Astrocyte (in vitro differentiated cells and primary cell): ENCODE results near the gene MKNK2. TPM values are rescaled to one million over a fixed set of nuclear protein-coding genes. Genes with fewer than 3 reads are reported as not detected.

ENCODE experiments used
- DNase-seq: peaks from one replicate; pipeline ENCODE4 v3.0.0-alpha.2; 2010; ENCODE audit warnings: low read depth
- FAIRE-seq: peaks from 2 replicates; lab custom pipeline; 2011; peaks lifted over from hg19 to GRCh38; lab: Jason Lieb, UNC
- H2AFZ ChIP-seq: 2 replicates; pipeline ENCODE4 v1.6.0; 2012; ENCODE audit warnings: low read depth, low read length, inconsistent platforms
- H3K27ac ChIP-seq: 2 replicates; pipeline ENCODE4 v1.5.1; 2011; ENCODE audit warnings: low read depth, low read length, inconsistent platforms
- H3K27me3 ChIP-seq: 2 replicates; pipeline ENCODE4 v1.6.0; 2011; ENCODE audit warnings: low read length, inconsistent platforms; ENCODE audit not compliant: insufficient read depth
- H3K36me3 ChIP-seq: 2 replicates; pipeline ENCODE4 v1.5.1; 2011; ENCODE audit warnings: low read length, inconsistent platforms; ENCODE audit not compliant: insufficient read depth
- H3K4me1 ChIP-seq: 2 replicates; pipeline ENCODE4 v1.5.1; 2011; ENCODE audit warnings: low read length, inconsistent platforms; ENCODE audit not compliant: insufficient read depth
- H3K4me2 ChIP-seq: 2 replicates; pipeline ENCODE4 v1.6.0; 2012; ENCODE audit warnings: low read length, inconsistent platforms
- H3K4me3 ChIP-seq: 2 replicates; pipeline ENCODE4 v1.5.1; 2011; ENCODE audit warnings: low read depth, mild to moderate bottlenecking, low read length, inconsistent platforms; ENCODE audit not compliant: insufficient read depth
- H3K79me2 ChIP-seq: 2 replicates; pipeline ENCODE4 v1.6.0; 2012; ENCODE audit warnings: mild to moderate bottlenecking, low read length, inconsistent platforms; ENCODE audit not compliant: insufficient read depth
- H3K9ac ChIP-seq: 2 replicates; pipeline ENCODE4 v1.6.0; 2012; ENCODE audit warnings: mild to moderate bottlenecking, low read length, inconsistent platforms
- H3K9me3 ChIP-seq: 2 replicates; pipeline ENCODE4 v1.5.1; 2012; ENCODE audit warnings: low read depth, mild to moderate bottlenecking, low read length, inconsistent platforms; ENCODE audit not compliant: insufficient read depth
- H4K20me1 ChIP-seq: 2 replicates; pipeline ENCODE4 v1.6.0; 2012; ENCODE audit warnings: low read length, inconsistent platforms; ENCODE audit not compliant: insufficient read depth
- H3K27ac Mint-ChIP-seq: one replicate; pipeline ENCODE4 v1.8.0; 2021; ENCODE audit warnings: mild to moderate bottlenecking, mixed read lengths; ENCODE audit not compliant: unreplicated experiment
- H3K27me3 Mint-ChIP-seq: one replicate; pipeline ENCODE4 v1.8.0; 2021; ENCODE audit warnings: low read depth, mixed read lengths; ENCODE audit not compliant: unreplicated experiment
- H3K36me3 Mint-ChIP-seq: one replicate; pipeline ENCODE4 v1.8.0; 2021; ENCODE audit warnings: low read depth, mixed read lengths; ENCODE audit not compliant: unreplicated experiment
- H3K4me1 Mint-ChIP-seq: one replicate; pipeline ENCODE4 v1.8.0; 2021; ENCODE audit warnings: low read depth, mixed read lengths; ENCODE audit not compliant: unreplicated experiment
- H3K4me3 Mint-ChIP-seq: one replicate; pipeline ENCODE4 v1.8.0; 2021; ENCODE audit warnings: mild to moderate bottlenecking, moderate library complexity, mixed read lengths; ENCODE audit not compliant: unreplicated experiment
- H3K9me3 Mint-ChIP-seq: one replicate; pipeline ENCODE4 v1.8.0; 2021; ENCODE audit warnings: mild to moderate bottlenecking, mixed read lengths; ENCODE audit not compliant: unreplicated experiment
- CTCF ChIP-seq: IDR thresholded peaks from 2 replicates; pipeline ENCODE4 v1.5.1; 2011; ENCODE audit warnings: low read depth, mild to moderate bottlenecking, inconsistent platforms, low read length, moderate library complexity; ENCODE audit not compliant: insufficient read depth
- EZH2 ChIP-seq: IDR thresholded peaks from 2 replicates; pipeline ENCODE4 v1.6.1; 2012; ENCODE audit warnings: mild to moderate bottlenecking, low read length, inconsistent platforms; ENCODE audit not compliant: insufficient read depth
- total RNA-seq: library from RNA; stranded (reverse); gene quantifications from 2 replicates; pipeline ENCODE4 v1.2.1, GENCODE V29; 2021

Gene MKNK2
- total RNA-seq, 1 donor from 2014 or later = 146 TPM

GRCh38 chr19:2037651-2038255, 13.3 kb downstream of the MKNK2 start:
- Mint-ChIP-seq H3K27me3 (no peaks in the 10 kb centered on the region), H3K4me1 (peaks cover 2% of the 10 kb centered on the region), H3K4me3 (no peak overlapping the region), H3K27ac (no peak overlapping the region), H3K9me3 (peaks cover 2% of the 10 kb centered on the region), H3K36me3 (no peaks in the 10 kb centered on the region)
- Histone ChIP-seq H3K4me2 (no peak overlapping the region), H4K20me1 (peaks cover 6% of the 10 kb centered on the region), H3K36me3 (no peaks in the 10 kb centered on the region), H2AFZ (no peak overlapping the region), H3K79me2 (no peaks in the 10 kb centered on the region), H3K9ac (no peak overlapping the region), H3K4me3 (no peak overlapping the region), H3K9me3 (peaks cover 4% of the 10 kb centered on the region), H3K4me1 (peaks cover 12% of the 10 kb centered on the region), H3K27ac (no peak overlapping the region), H3K27me3 (no peaks in the 10 kb centered on the region)
- DNase-seq (no peak), FAIRE-seq (no peak)
- no peak for TF ChIP-seq EZH2
- no peak for TF ChIP-seq CTCF

- Histone ChIP-seq H4K20me1 (peaks cover 6% of the 10 kb centered on the region), H3K9ac (no peak overlapping the region), H3K9me3 (peaks cover 4% of the 10 kb centered on the region), H2AFZ (no peak overlapping the region), H3K36me3 (no peaks in the 10 kb centered on the region), H3K4me3 (no peak overlapping the region), H3K4me1 (peaks cover 11% of the 10 kb centered on the region), H3K4me2 (no peak overlapping the region), H3K79me2 (no peaks in the 10 kb centered on the region), H3K27ac (no peak overlapping the region), H3K27me3 (no peaks in the 10 kb centered on the region)
- H3K4me3 Mint-ChIP-seq = no peak overlapping the region
- H3K4me1 Mint-ChIP-seq = peaks cover 7% of the 10 kb centered on the region
- no peaks in the 10 kb centered on the region for H3K27me3 Mint-ChIP-seq
- no peaks in the 10 kb centered on the region for H3K36me3 Mint-ChIP-seq
- no peak overlapping the region for H3K27ac Mint-ChIP-seq
- H3K9me3 Mint-ChIP-seq = peaks cover 2% of the 10 kb centered on the region
- no peak for TF ChIP-seq CTCF
- no peak for TF ChIP-seq EZH2
- DNase-seq (no peak), FAIRE-seq (no peak)
These were observed 14.6 kb downstream of the MKNK2 start for GRCh38 chr19:2036424-2036823.

- Mint-ChIP-seq H3K36me3 (no peaks in the 10 kb centered on the region), H3K27ac (no peak overlapping the region), H3K4me3 (no peak overlapping the region), H3K9me3 (peaks cover 2% of the 10 kb centered on the region), H3K27me3 (no peaks in the 10 kb centered on the region), H3K4me1 (peaks cover 6% of the 10 kb centered on the region)
- no peaks in the 10 kb centered on the region for H4K20me1 ChIP-seq
- H3K4me2 ChIP-seq = no peak overlapping the region
- H3K27me3 ChIP-seq = no peaks in the 10 kb centered on the region
- no peak overlapping the region for H3K27ac ChIP-seq
- peaks cover 4% of the 10 kb centered on the region for H3K9me3 ChIP-seq
- H3K4me1 ChIP-seq = peaks cover 10% of the 10 kb centered on the region
- no peaks in the 10 kb centered on the region for H3K79me2 ChIP-seq
- no peaks in the 10 kb centered on the region for H3K36me3 ChIP-seq
- no peak overlapping the region for H2AFZ ChIP-seq
- TF ChIP-seq CTCF (no peak), EZH2 (no peak)
- no peak for FAIRE-seq
- H3K9ac ChIP-seq = no peak overlapping the region
- H3K4me3 ChIP-seq = no peak overlapping the region
- no peak for DNase-seq
These were observed 15.5 kb downstream of the MKNK2 start for GRCh38 chr19:2035590-2035991.
